ENCODE results near the gene CRTAP. TPM values are rescaled to one million over a fixed set of nuclear protein-coding genes. Genes with fewer than 3 reads are reported as not detected.
"Not testable (repeated sequence)": the region's sequence is repeated elsewhere in the genome, so short reads cannot be mapped to it uniquely, and the experiment has no call there.

The CRTAP gene
- total and polyA plus RNA-seq, 2 donors from 2014 or later, result 122 to 192 TPM

GRCh38 chr3:33181229-33181628 is 67.4 kb downstream of the CRTAP start:
- DNase-seq (no peak), FAIRE-seq (no peak)
- no peaks in the 10 kb centered on the region for H3K4me1 ChIP-seq (ENCODE audit: control insufficient read depth in 2 of 3, insufficient read depth in 2 of 3, low read depth in 1 of 3, low read length in 3 of 3)
- H3K36me3 ChIP-seq (ENCODE audit: control insufficient read depth in 2 of 3, insufficient read depth in 3 of 3, low read length in 3 of 3), result no peaks in the 10 kb centered on the region
- H3K4me3 ChIP-seq (ENCODE audit: low read length in 3 of 3), result no peak overlapping the region
- peaks cover 0 to 4% (median 0%) of the 10 kb centered on the region in 3 donors for H3K9me3 ChIP-seq (ENCODE audit: control insufficient read depth in 2 of 3, insufficient read depth in 1 of 3, low read length in 3 of 3)
- TF ChIP-seq, protein P1, sequence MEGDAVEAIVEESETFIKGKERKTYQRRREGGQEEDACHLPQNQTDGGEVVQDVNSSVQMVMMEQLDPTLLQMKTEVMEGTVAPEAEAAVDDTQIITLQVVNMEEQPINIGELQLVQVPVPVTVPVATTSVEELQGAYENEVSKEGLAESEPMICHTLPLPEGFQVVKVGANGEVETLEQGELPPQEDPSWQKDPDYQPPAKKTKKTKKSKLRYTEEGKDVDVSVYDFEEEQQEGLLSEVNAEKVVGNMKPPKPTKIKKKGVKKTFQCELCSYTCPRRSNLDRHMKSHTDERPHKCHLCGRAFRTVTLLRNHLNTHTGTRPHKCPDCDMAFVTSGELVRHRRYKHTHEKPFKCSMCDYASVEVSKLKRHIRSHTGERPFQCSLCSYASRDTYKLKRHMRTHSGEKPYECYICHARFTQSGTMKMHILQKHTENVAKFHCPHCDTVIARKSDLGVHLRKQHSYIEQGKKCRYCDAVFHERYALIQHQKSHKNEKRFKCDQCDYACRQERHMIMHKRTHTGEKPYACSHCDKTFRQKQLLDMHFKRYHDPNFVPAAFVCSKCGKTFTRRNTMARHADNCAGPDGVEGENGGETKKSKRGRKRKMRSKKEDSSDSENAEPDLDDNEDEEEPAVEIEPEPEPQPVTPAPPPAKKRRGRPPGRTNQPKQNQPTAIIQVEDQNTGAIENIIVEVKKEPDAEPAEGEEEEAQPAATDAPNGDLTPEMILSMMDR (IDR thresholded peaks at IDR 0.05; ENCODE audit: borderline replicate concordance, extremely low read depth, insufficient read depth), result no peak
- no peaks in the 10 kb centered on the region for H3K27me3 ChIP-seq (ENCODE audit: control insufficient read depth, insufficient read depth, low read length)
- intact Hi-C loops (cut with DNase I), result no loop called here
- no peak overlapping the region for H3K27ac ChIP-seq (ENCODE audit: low read depth in 2 of 2, low read length in 2 of 2)
- H3K9ac ChIP-seq (ENCODE audit: low read length in 3 of 3), result no peak overlapping the region

- intact Hi-C loops (cut with DNase I); H3K9ac ChIP-seq (ENCODE audit: low read length in 3 of 3); DNase-seq; H3K27ac ChIP-seq (ENCODE audit: low read depth in 2 of 2, low read length in 2 of 2); H3K9me3 ChIP-seq (ENCODE audit: control insufficient read depth in 2 of 3, insufficient read depth in 1 of 3, low read length in 3 of 3); H3K27me3 ChIP-seq (ENCODE audit: control insufficient read depth, insufficient read depth, low read length); FAIRE-seq; H3K36me3 ChIP-seq (ENCODE audit: control insufficient read depth in 2 of 3, insufficient read depth in 3 of 3, low read length in 3 of 3); H3K4me3 ChIP-seq (ENCODE audit: low read length in 3 of 3); H3K4me1 ChIP-seq (ENCODE audit: control insufficient read depth in 2 of 3, insufficient read depth in 2 of 3, low read depth in 1 of 3, low read length in 3 of 3): not testable (repeated sequence)
These were observed 67.8 kb downstream of the CRTAP start for GRCh38 chr3:33181641-33182040.

DNA sequence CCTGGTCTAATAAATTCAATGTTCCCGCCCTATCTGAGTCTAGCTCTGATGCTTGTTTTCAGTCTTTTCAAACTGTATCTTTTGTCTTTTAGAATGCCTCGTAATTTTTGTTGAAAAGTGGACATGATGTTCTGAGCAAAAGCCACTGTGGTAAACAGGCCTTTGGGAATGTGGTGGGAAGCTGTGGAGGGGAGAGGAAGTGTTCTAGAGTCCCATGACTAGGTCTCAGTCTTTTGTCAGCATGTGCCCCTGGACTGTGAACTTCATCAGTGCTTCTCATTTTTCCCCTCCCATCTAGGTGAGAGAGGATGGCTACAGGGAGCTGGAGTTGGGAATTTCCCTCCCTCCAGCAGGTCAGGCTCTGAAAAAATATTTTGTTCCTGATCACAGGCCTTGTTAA is 71.0 kb downstream of the CRTAP start:
- Histone ChIP-seq H3K4me1 (ENCODE audit: control insufficient read depth in 2 of 3, insufficient read depth in 2 of 3, low read depth in 1 of 3, low read length in 3 of 3) (no peaks in the 10 kb centered on the region), H3K27ac (ENCODE audit: low read depth in 2 of 2, low read length in 2 of 2) (no peak overlapping the region), H3K9me3 (ENCODE audit: control insufficient read depth in 2 of 3, insufficient read depth in 1 of 3, low read length in 3 of 3) (no peaks in the 10 kb centered on the region), H3K27me3 (ENCODE audit: control insufficient read depth, insufficient read depth, low read length) (no peaks in the 10 kb centered on the region), H3K36me3 (ENCODE audit: control insufficient read depth in 2 of 3, insufficient read depth in 3 of 3, low read length in 3 of 3) (no peaks in the 10 kb centered on the region), H3K9ac (ENCODE audit: low read length in 3 of 3) (no peak overlapping the region), H3K4me3 (ENCODE audit: low read length in 3 of 3) (no peak overlapping the region)
- TF ChIP-seq, protein P1 (IDR thresholded peaks at IDR 0.05; ENCODE audit: borderline replicate concordance, extremely low read depth, insufficient read depth), result no peak
- no peak for DNase-seq
- intact Hi-C loops (cut with DNase I), result no loop called here
- FAIRE-seq, result no peak

GRCh38 chr3:33186524-33187367 is 72.9 kb downstream of the CRTAP start:
- Histone ChIP-seq H3K36me3 (ENCODE audit: control insufficient read depth in 2 of 3, insufficient read depth in 3 of 3, low read length in 3 of 3) (no peaks in the 10 kb centered on the region), H3K27me3 (ENCODE audit: control insufficient read depth, insufficient read depth, low read length) (no peaks in the 10 kb centered on the region), H3K4me1 (ENCODE audit: control insufficient read depth in 2 of 3, insufficient read depth in 2 of 3, low read depth in 1 of 3, low read length in 3 of 3) (no peaks in the 10 kb centered on the region), H3K4me3 (ENCODE audit: low read length in 3 of 3) (no peak overlapping the region), H3K9ac (ENCODE audit: low read length in 3 of 3) (no peak overlapping the region), H3K9me3 (ENCODE audit: control insufficient read depth in 2 of 3, insufficient read depth in 1 of 3, low read length in 3 of 3) (no peaks in the 10 kb centered on the region), H3K27ac (ENCODE audit: low read depth in 2 of 2, low read length in 2 of 2) (no peak overlapping the region)
- DNase-seq (no peak), FAIRE-seq (no peak)
- TF ChIP-seq, protein P1 (IDR thresholded peaks at IDR 0.05; ENCODE audit: borderline replicate concordance, extremely low read depth, insufficient read depth), result no peak
- intact Hi-C loops (cut with DNase I), result no loop called here

Measured in kidney (tissue), 14 donors.